Transverse colon (tissue), 4 donors: Measurements from ENCODE around the gene PRR16. TPM values are rescaled to one million over a fixed set of nuclear protein-coding genes. Genes with fewer than 3 reads are reported as not detected.

Experiments
- DNase-seq: peaks from one replicate; pipeline ENCODE4 v3.0.0-alpha.2; 2019
- H3K27ac ChIP-seq, 4 donors: fragments of 200-600 bp; sonication (generic); 2 replicates each; pipeline ENCODE4 v1.5.1; 2016 to 2018; ENCODE audit warnings: inconsistent platforms in 4 of 4
- H3K27me3 ChIP-seq: fragments of 200-600 bp; sonication (generic); 2 replicates; pipeline ENCODE4 v1.5.1; 2017; ENCODE audit warnings: inconsistent platforms
- H3K36me3 ChIP-seq, 4 donors: fragments of 200-600 bp; sonication (generic); 2 replicates each; pipeline ENCODE4 v1.5.1; 2017 to 2019; ENCODE audit warnings: inconsistent platforms in 4 of 4
- H3K4me1 ChIP-seq, 4 donors: fragments of 200-600 bp; sonication (generic); 2 replicates each; pipeline ENCODE4 v1.5.1; 2017 to 2020; ENCODE audit warnings: inconsistent platforms in 4 of 4
- H3K4me3 ChIP-seq, 4 donors: fragments of 200-600 bp; sonication (generic); 1 replicate in 1 of 4; 2 replicates in 3 of 4; pipeline versions ENCODE4 v1.5.1 to v1.6.1; 2017 to 2019; ENCODE audit warnings: inconsistent platforms in 4 of 4
- H3K9me3 ChIP-seq, 2 donors: fragments of 200-600 bp; sonication (generic); 2 replicates each; pipeline ENCODE4 v1.5.1; 2017 to 2019; ENCODE audit warnings: inconsistent platforms in 2 of 2
- CTCF ChIP-seq, 5 experiments: fragments of 200-600 bp in 3 of 5; fragments of 450-650 bp in 2 of 5; sonication (generic) in 3 of 5; IDR thresholded peaks; 1 replicate in 2 of 5; 2 replicates in 3 of 5; pipeline ENCODE4 v1.5.1; 2016 to 2017; ENCODE audit warnings: antibody characterized with exemption in 5 of 5, inconsistent platforms in 3 of 5, mild to moderate bottlenecking in 2 of 5, moderate library complexity in 1 of 5
- EP300 ChIP-seq: sonication (generic); formaldehyde crosslinking; IDR thresholded peaks from one replicate; pipeline ENCODE4 v1.6.1; 2017; ENCODE audit warnings: antibody characterized with exemption, low read depth
- POLR2A ChIP-seq: fragments of 450-650 bp; IDR thresholded peaks from one replicate; pipeline ENCODE4 v1.6.1; 2016; ENCODE audit warnings: antibody characterized with exemption, mild to moderate bottlenecking, moderate library complexity
- POLR2AphosphoS5 ChIP-seq, 3 donors: sonication (generic); formaldehyde crosslinking; IDR thresholded peaks; one replicate each; pipeline ENCODE4 v1.6.1; 2016; ENCODE audit warnings: antibody characterized with exemption in 3 of 3
- WGBS, 2 donors: methylation state at CpG; one replicate each; pipeline ENCODE4 v1.1.5; 2018; ENCODE audit warnings: low coverage in 1 of 2; 5-methylcytosine and 5-hydroxymethylcytosine counted together
- in situ Hi-C, 4 donors: fragments of 200-750 bp; cut with MboI; loops; one replicate each; pipeline versions ENCODE4 v1.15.0 to v1.15.1; 2017; ENCODE audit warnings: low sequenced_read_pairs in 3 of 4, low pct_ligation_motif_present in 1 of 4, low pct_unique_long_range_greater_than_20kb in 1 of 4
- intact Hi-C: fragments of 100-400 bp; cut with DNase I; formaldehyde crosslinking; loops from one replicate; pipeline ENCODE4 v1.15.1; 2023; ENCODE audit warnings: low total_unique reads
- total RNA-seq, 4 donors: library from RNA; depleted of rRNA; stranded (reverse); fragments of >200 nt; gene quantifications; one replicate each; pipeline ENCODE4 v1.1.0, GENCODE V29; 2016

PRR16 gene
- total RNA-seq, 4 donors from 2014 or later: 2.7 to 9.7 (median 6.3) TPM

- 60 to 73% methylated on average over 2 of the region's 2 CpGs for WGBS, 2 donors
- in situ Hi-C loops: no loop called here
- no peaks in the 10 kb centered on the region for H3K36me3 ChIP-seq
- H3K9me3 ChIP-seq: no peaks in the 10 kb centered on the region
- TF ChIP-seq POLR2AphosphoS5 (IDR thresholded peaks at IDR 0.05): no peak
- no peak for TF ChIP-seq POLR2A
- TF ChIP-seq CTCF (IDR thresholded peaks at IDR 0.05): no peak
- TF ChIP-seq EP300: no peak
- no peak overlapping the region for H3K4me3 ChIP-seq
- H3K4me1 ChIP-seq: no peaks in the 10 kb centered on the region
- no peak for DNase-seq
- intact Hi-C loops: no loop called here
- no peaks in the 10 kb centered on the region for H3K27me3 ChIP-seq
- H3K27ac ChIP-seq: no peak overlapping the region
Measured at GRCh38 chr5:120540097-120540496, 76.0 kb downstream of the PRR16 start.

GRCh38 chr5:120544043-120544442, 79.9 kb downstream of the PRR16 start:
- in situ Hi-C loops (no loop called here), intact Hi-C loops (no loop called here)
- Histone ChIP-seq H3K4me3 (no peak overlapping the region), H3K27ac (no peak overlapping the region), H3K27me3 (no peaks in the 10 kb centered on the region), H3K4me1 (no peaks in the 10 kb centered on the region), H3K36me3 (no peaks in the 10 kb centered on the region), H3K9me3 (no peaks in the 10 kb centered on the region)
- TF ChIP-seq POLR2AphosphoS5 (IDR thresholded peaks at IDR 0.05) (no peak), EP300 (no peak), POLR2A (no peak), CTCF (IDR thresholded peaks at IDR 0.05) (no peak)
- no peak for DNase-seq
- 63 to 94% methylated on average over 1 to 2 of the region's 2 CpGs for WGBS, 2 donors

GRCh38 chr5:120545007-120545406, 80.9 kb downstream of the PRR16 start:
- intact Hi-C loops: no loop called here
- no peak overlapping the region for H3K27ac ChIP-seq
- no peaks in the 10 kb centered on the region for H3K9me3 ChIP-seq
- H3K36me3 ChIP-seq: no peaks in the 10 kb centered on the region
- no peaks in the 10 kb centered on the region for H3K4me1 ChIP-seq
- in situ Hi-C loops: no loop called here
- H3K4me3 ChIP-seq: no peak overlapping the region
- 68 to 78% methylated on average over 3 of the region's 3 CpGs for WGBS, 2 donors
- TF ChIP-seq POLR2A (no peak), EP300 (no peak), POLR2AphosphoS5 (IDR thresholded peaks at IDR 0.05) (no peak), CTCF (IDR thresholded peaks at IDR 0.05) (no peak)
- no peak for DNase-seq
- H3K27me3 ChIP-seq: no peaks in the 10 kb centered on the region

GRCh38 chr5:120545951-120546350, 81.9 kb downstream of the PRR16 start:
- intact Hi-C loops (no loop called here), in situ Hi-C loops (no loop called here)
- H3K36me3 ChIP-seq: no peaks in the 10 kb centered on the region
- H3K4me1 ChIP-seq: no peaks in the 10 kb centered on the region
- DNase-seq: no peak
- H3K27me3 ChIP-seq: no peaks in the 10 kb centered on the region
- H3K9me3 ChIP-seq: no peaks in the 10 kb centered on the region
- H3K27ac ChIP-seq: no peak overlapping the region
- 66 to 77% methylated on average over 3 of the region's 3 CpGs for WGBS, 2 donors
- no peak overlapping the region for H3K4me3 ChIP-seq
- TF ChIP-seq CTCF (IDR thresholded peaks at IDR 0.05): no peak
- TF ChIP-seq EP300: no peak
- TF ChIP-seq POLR2A: no peak
- TF ChIP-seq POLR2AphosphoS5 (IDR thresholded peaks at IDR 0.05): no peak
